ENCODE data around the gene KDM5B.

Gene KDM5B

GRCh38 chr1:202754293-202754692 lies 53.9 kb downstream of the KDM5B start:
- H3K36me3 ChIP-seq (replicated peaks; ENCODE audit: insufficient read depth, low read length) = no peaks in the 10 kb centered on the region
- H3K4me1 ChIP-seq (ENCODE audit: low read length) = no peaks in the 10 kb centered on the region
- no peaks in the 10 kb centered on the region for H4K20me1 ChIP-seq (ENCODE audit: insufficient read depth, low read length)
- no peak overlapping the region for H3K27ac ChIP-seq (ENCODE audit: low read length)
- H3K79me2 ChIP-seq (ENCODE audit: low read length) = no peaks in the 10 kb centered on the region
- no peak overlapping the region for H3K9ac ChIP-seq (ENCODE audit: low read length)
- H3K27me3 ChIP-seq (replicated peaks; ENCODE audit: insufficient read depth, low read length) = no peaks in the 10 kb centered on the region
- H2AFZ ChIP-seq (ENCODE audit: low read length) = no peak overlapping the region
- H3K4me3 ChIP-seq (ENCODE audit: low read length) = no peak overlapping the region
- H3F3A ChIP-seq (ENCODE audit: insufficient read depth, low read length) = no peaks in the 10 kb centered on the region
- no peak overlapping the region for H3K4me2 ChIP-seq (ENCODE audit: low read depth, low read length)
- no peaks in the 10 kb centered on the region for H3K9me3 ChIP-seq (replicated peaks; ENCODE audit: insufficient read depth, low read length)
- TF ChIP-seq CTCF (IDR thresholded peaks at IDR 0.05; ENCODE audit: low read length) (no peak), EZH2phosphoT487 (IDR thresholded peaks at IDR 0.05; ENCODE audit: low read length) (no peak), EZH2 (optimal IDR thresholded peaks at IDR 0.05; ENCODE audit: low read depth, low read length) (no peak)
- DNase-seq = no peak
- H3K9me2 ChIP-seq (replicated peaks; ENCODE audit: insufficient read depth, low read length) = no peaks in the 10 kb centered on the region

- no peaks in the 10 kb centered on the region for H3K27me3 ChIP-seq (replicated peaks; ENCODE audit: insufficient read depth, low read length)
- no peaks in the 10 kb centered on the region for H3F3A ChIP-seq (ENCODE audit: insufficient read depth, low read length)
- no peaks in the 10 kb centered on the region for H3K9me3 ChIP-seq (replicated peaks; ENCODE audit: insufficient read depth, low read length)
- no peak for DNase-seq
- H4K20me1 ChIP-seq (ENCODE audit: insufficient read depth, low read length) = no peaks in the 10 kb centered on the region
- H2AFZ ChIP-seq (ENCODE audit: low read length) = no peak overlapping the region
- H3K9me2 ChIP-seq (replicated peaks; ENCODE audit: insufficient read depth, low read length) = no peaks in the 10 kb centered on the region
- H3K9ac ChIP-seq (ENCODE audit: low read length) = no peak overlapping the region
- TF ChIP-seq CTCF (IDR thresholded peaks at IDR 0.05; ENCODE audit: low read length) (no peak), EZH2 (optimal IDR thresholded peaks at IDR 0.05; ENCODE audit: low read depth, low read length) (no peak), EZH2phosphoT487 (IDR thresholded peaks at IDR 0.05; ENCODE audit: low read length) (no peak)
- H3K27ac ChIP-seq (ENCODE audit: low read length) = no peak overlapping the region
- H3K4me3 ChIP-seq (ENCODE audit: low read length) = no peak overlapping the region
- no peaks in the 10 kb centered on the region for H3K79me2 ChIP-seq (ENCODE audit: low read length)
- H3K36me3 ChIP-seq (replicated peaks; ENCODE audit: insufficient read depth, low read length) = no peaks in the 10 kb centered on the region
- no peaks in the 10 kb centered on the region for H3K4me1 ChIP-seq (ENCODE audit: low read length)
- no peak overlapping the region for H3K4me2 ChIP-seq (ENCODE audit: low read depth, low read length)
Measured at GRCh38 chr1:202752774-202753173, 55.4 kb downstream of the KDM5B start.

GRCh38 chr1:202750761-202751160 lies 57.5 kb downstream of the KDM5B start:
- Histone ChIP-seq H3F3A (ENCODE audit: insufficient read depth, low read length) (no peaks in the 10 kb centered on the region), H4K20me1 (ENCODE audit: insufficient read depth, low read length) (no peaks in the 10 kb centered on the region), H3K9me3 (replicated peaks; ENCODE audit: insufficient read depth, low read length) (no peaks in the 10 kb centered on the region), H3K4me3 (ENCODE audit: low read length) (no peak overlapping the region), H3K27me3 (replicated peaks; ENCODE audit: insufficient read depth, low read length) (no peaks in the 10 kb centered on the region), H3K36me3 (replicated peaks; ENCODE audit: insufficient read depth, low read length) (no peaks in the 10 kb centered on the region), H2AFZ (ENCODE audit: low read length) (no peak overlapping the region), H3K27ac (ENCODE audit: low read length) (no peak overlapping the region), H3K79me2 (ENCODE audit: low read length) (no peaks in the 10 kb centered on the region), H3K4me1 (ENCODE audit: low read length) (no peaks in the 10 kb centered on the region), H3K4me2 (ENCODE audit: low read depth, low read length) (no peak overlapping the region), H3K9ac (ENCODE audit: low read length) (no peak overlapping the region), H3K9me2 (replicated peaks; ENCODE audit: insufficient read depth, low read length) (no peaks in the 10 kb centered on the region)
- no peak for DNase-seq
- peak; percentile 12; the same call in 1 of the 2 replicates for TF ChIP-seq CTCF (IDR thresholded peaks at IDR 0.05; ENCODE audit: low read length)
- TF ChIP-seq EZH2phosphoT487 (IDR thresholded peaks at IDR 0.05; ENCODE audit: low read length) = no peak
- TF ChIP-seq EZH2 (optimal IDR thresholded peaks at IDR 0.05; ENCODE audit: low read depth, low read length) = no peak
